NCI-H1436 treated with DMSO at 0.1 percent for 48 hours (cell line): ENCODE measurements around the gene PAIP2B.
"Not testable (repeated sequence)": the region's sequence is repeated elsewhere in the genome, so short reads cannot be mapped to it uniquely, and the experiment has no call there.

ENCODE experiments used
- DNase-seq: peaks from one replicate; lab custom pipeline; 2025; lab: John Stamatoyannopoulos, UW

PAIP2B gene, protein sequence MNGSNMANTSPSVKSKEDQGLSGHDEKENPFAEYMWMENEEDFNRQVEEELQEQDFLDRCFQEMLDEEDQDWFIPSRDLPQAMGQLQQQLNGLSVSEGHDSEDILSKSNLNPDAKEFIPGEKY

DNA sequence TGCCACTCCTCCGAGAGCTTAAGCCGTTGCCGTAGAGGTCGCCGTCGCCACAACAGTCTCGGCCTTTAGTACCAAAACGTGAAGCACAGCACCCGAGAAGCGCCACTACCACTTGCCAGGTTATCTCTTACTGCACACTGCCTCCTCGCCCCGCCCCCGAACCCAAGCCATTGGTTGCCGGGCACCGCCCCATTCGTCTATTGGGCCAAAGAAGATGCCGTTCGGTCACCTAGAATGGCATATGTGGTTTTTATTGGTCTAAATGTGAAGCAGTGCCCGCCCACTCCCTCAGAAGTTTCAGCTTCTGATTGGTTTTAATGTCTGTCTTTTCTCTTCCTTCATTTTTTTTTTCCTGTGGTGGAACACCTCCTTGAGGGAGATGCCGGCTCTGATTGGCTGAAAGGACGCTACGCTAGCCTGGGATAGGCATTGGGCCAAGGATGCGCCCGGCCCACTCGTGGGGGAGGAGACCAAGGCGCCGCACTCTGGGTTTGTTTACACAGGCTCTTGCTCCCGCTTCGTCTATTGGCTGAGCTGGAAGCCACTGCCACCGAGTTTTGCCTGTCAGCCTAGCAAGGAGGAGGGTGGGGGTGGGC is at the start of gene PAIP2B:
PAIP2B (minus strand) TSS at position 139 of the 596 bp plus-strand sequence. CDS start 24,514 bp downstream, outside the sequence.
- peak; percentile 99 for DNase-seq

DNA sequence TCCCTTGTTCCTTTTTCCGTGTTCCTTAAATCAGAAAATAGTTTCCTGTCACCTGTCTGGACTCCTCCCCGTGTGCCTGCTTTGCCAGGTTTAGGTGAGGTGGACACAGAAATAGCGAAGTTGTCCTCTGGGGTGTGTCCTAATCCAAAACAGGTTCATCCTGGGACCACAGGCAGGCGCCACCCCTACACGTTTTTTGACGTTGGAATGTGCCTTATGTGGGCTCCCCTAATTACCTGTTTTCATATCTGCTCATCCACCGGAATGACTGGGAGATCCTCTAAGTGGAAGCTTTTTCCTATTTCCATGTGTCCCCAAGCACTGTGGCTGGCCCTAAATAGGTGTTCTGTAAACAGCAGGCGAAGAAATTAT is 49.0 kb upstream of the PAIP2B start:
- no peak for DNase-seq

DNA sequence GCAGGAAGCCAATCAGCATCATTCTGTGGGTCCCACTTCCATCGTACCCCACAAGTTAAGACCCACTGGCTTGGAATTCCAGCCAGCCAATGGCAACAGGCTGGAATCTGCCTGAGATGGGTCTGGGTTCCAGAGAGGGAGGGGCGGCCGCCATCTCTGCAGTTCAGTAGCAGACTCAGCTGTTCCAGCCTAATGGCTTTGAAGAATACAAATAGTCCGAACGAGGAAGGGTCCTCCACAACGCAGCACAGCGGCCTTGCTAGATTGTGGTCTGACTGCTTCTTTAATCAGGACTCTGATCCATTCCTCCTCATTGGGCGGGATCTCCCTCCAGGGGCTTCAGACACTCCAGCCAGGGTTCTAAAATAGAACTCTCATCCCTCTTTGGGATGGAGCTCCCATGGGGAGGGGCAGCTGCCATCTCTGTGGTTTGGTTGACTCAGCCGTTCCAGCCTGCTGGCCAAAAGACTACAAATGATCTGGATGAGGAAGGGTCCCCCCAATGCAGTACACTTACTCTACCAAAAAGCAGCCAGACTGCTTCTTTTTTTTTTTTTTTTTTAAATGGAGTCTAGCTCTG is 42.7 kb upstream of the PAIP2B start:
- no peak for DNase-seq

DNA sequence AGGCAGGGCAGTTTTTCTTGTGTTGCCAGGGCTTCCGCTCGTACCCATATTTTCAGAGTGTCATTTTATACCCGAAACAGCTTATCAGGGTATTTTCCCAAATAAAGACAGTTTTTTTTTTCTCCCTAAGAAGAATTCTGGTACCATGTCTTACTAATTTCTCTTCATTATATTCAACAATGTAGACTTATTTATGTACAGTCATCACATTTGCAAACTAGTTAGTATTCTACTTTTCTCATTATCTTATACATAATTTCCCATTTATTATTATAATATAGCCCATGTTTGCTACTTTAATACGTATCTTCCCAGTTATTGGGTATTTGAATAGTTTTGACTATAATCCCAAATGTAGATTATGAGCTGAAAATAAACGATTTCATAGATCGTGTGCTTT is 36.5 kb upstream of the PAIP2B start:
- no peak for DNase-seq

DNA sequence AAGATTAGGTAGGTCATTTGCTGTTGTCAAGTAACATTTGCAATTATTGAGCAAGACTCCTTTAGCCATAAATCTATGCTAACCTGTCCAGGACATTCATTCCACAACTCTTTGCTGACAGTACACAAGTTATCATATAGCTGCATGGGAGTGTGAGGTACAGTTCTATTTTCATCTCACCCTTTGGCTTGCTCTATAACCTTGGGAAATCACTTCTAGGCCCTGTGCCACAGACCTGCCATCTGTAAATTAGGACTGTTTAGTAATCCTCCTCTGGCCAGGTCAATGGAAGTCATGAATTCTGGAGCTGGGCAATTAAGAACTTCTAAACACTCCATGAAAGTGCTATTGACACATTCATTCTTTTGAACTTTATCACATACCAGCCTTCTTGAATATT is 34.6 kb upstream of the PAIP2B start:
- DNase-seq: no peak

DNA sequence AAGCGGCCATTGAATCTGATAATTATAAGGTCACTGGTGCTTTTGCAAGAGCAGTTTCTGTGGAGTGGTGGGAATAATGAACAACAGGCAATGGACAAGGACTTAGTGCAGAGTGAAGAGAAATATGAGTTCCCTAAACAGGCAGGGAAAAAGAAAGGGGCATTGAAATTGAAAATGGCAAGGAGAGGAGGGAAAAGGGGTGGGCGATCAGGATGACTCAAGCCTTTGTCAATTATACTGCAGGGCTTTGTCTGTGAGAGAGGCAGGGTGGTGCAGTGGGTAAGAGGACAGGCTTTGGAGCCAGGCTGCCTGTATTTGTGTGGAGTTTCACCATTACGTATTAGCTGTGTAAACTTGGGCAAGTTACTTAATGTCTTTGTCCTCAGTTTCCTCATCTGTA is 29.5 kb upstream of the PAIP2B start:
- no peak for DNase-seq

DNA sequence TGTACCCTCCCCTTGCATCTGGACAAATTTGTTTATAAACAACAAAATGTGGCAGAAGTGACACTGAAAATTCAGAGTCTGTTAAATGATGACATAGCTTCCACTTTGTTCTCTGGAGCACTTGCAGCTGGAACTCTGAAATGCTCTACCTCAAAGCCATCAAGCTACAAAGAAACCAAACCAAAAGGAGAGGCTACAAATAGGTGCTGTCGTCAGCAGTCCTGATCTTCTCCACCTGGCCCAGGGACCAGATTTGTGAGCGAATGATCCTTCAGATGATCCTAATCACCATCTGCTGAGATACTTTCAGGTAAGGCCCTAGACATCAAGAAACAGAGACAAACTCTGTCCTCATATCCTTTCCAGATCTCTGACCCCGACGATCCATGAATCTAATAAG is 27.9 kb upstream of the PAIP2B start:
- no peak for DNase-seq

DNA sequence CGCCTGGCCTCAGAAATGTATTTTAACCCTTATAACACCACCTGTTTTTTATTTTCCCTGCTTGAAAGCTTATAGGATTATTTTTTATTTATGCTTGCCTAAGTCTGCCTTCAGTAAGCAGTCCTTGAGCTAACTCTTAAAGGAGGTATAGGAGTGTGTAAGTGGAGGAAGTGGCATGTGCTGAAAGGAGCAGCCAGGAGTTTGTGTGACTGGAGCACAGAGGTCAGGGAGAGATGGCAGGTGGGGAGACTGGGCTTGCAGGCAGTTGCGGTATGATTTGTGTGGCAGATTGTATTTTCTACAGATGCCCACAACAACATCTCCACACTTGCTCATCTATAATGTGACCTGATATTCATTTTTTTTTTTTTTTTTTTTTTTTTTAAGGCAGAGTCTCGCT is 27.2 kb upstream of the PAIP2B start:
- DNase-seq: no peak

DNA sequence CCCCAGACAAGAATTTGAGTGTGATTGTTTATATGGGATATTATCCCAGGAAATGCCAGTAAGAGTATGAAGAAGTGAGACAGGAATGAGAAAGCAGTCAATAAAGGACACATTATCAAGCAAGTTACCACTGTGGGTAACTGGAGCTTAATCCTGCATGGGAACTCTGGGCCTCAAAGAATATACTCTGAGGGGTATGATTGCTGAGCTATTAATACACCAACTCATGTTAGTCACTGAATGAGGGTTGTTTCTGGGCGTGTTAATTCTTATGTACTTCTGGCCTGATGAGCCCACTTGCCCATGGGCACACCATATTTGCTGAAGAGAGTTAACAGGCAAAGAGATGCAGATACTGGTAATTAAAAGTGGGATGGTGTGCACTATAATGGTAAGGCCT is 26.6 kb upstream of the PAIP2B start:
- DNase-seq: no peak

DNA sequence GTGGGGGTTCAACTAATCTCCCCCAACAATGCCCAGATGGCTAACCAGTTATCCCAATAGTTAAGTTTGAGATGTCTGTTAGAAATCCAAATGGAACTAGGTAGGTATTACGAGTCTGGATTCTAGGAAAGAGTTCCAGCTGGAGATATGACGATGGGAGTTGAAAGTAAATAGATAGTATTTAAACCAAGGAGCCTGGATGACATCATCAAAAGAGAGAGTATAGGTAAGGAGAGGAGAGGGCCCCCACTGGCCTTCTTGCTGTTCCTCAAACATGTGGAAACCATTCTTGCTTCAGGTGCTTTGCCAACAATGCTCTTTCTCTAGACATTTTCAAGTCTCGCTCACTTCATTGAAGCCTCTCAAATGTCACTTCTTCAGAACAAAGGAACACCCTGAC is 26.0 kb upstream of the PAIP2B start:
- DNase-seq: no peak

DNA sequence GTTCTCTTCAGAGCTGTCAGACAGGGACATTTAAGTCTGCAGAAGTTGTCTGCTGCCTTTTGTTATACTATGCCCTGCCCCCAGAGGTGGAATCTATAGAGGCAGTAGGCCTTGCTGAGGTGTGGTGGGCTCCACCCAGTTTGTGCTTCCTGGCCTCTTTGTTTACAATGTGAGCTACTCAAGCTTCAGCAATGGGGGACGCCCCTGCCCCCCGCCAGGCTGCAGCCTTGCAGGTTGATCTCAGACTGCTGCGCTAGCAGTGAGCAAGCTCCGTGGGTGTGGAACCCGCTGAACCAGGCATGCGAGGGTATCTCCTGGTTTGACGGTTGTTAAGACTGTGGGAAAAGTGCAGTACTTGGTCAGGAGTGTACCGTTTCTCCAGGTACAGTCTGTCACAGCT is 24.0 kb upstream of the PAIP2B start:
- DNase-seq: no peak

DNA sequence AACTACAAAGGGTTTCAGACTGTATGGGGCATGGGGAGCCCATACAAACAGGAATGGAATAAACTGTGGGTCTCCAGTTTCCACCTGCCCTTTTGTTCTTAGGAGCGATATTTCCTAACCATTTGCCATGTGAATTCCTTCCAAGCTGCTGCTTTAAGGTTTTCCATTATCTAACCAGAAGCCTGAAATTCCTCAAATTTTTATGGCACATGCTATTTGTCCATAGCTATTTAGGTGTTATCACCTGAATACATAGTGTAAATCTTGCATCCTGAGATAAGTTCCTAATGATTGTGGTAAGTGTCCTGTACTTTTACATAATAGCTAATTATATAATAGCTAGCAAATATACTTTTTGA is 17.4 kb upstream of the PAIP2B start:
- no peak for DNase-seq

DNA sequence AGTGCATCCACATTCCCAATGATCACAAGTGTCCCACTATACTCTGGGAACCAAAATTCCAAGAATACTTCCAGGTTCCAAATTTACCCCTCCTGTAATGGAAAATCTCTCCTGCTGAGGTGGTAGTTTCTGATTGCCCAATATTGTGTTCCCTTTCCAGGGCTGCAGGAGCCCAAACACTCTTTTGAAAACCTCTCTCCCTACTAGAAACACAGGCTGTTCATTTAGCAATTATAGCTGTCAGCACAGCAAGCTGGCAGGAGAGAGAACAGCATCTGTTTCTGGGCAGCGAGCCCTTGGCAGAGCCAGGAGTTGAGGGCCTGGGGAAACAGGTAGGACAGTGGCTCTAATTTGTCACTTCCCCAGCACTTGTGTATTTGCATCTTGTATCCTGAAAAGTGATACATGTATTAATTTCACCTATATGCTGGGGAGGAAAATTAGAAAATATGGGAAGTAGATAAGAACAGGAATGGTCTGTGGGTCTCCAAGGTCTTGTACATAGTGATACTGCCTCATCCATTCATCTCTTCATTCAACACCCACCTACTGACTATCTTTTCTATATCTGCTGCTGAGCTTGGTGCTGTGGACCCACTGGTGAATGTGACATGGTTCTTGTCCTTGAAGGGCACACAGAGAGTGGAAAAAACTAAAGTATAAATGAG is 16.9 kb upstream of the PAIP2B start:
- DNase-seq: no peak

DNA sequence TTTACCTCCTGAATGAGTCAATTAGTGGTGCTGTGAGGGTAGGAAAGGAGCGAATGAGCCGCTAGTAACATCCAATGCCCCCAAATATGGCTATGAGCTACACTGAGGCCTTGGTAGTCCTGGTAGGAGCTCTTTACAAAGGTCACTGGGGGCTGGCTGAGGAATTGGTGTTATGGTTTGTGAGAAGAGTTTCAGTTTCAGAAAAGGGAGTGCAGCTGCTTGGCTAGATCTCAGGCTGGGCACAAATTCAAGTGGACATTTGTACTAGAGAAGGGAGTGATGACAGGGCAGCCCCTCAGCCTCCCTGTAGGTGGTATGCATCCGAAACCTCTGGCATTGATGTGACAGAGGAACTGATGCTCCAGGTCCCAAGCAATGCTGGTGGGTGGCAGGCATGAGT is 13.9 kb upstream of the PAIP2B start:
- no peak for DNase-seq

DNA sequence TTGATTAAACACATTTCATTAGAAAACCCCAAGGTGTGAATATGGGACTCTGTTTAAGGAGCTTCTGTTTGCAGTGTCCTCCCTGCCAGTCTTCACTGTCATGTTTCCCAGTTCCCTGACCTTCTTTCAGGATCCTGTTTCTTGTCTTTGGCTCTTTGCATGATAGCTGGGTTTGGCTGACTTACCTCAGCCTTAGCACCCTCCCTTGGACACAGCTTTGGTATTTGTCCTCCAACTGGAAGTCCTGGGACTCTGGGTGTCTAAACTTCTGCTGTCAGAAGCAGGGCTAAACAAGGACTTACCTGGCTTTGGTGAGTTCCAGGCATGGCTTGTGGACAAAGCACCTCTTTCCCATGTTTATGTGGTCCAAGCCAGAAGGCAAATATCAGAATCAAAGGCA is 11.2 kb upstream of the PAIP2B start:
- DNase-seq: no peak

DNA sequence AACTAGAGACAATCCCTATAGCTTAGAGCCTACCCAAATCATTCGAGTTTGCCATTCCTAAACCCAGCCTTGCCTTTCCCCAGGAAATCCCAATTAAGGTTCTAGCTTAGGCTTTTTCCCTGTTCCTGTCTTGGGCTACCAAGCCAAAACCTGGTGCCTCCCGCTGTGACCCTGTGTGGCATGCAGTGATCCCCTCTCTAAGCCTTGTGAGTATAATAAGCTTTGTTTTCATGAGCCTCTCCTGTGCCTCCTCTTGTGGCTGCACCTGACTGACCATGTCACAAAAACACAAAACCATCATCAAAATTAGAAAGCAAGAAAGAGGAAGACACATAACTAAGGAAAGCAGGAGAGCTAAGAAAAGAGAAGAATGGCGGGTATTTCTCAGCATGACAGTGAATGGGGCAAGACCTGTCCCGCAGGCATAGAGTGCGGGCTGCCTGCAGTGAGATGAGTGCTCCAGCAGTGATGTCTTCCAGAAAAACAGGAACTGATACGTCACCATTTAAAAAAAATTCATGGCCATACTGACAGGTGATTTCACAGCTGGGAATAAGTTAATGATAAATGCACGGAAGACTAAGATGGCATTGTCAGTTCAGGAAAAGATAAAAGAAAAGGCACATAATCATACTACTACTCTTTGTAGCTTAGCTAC is 9.2 kb upstream of the PAIP2B start:
- DNase-seq: no peak

DNA sequence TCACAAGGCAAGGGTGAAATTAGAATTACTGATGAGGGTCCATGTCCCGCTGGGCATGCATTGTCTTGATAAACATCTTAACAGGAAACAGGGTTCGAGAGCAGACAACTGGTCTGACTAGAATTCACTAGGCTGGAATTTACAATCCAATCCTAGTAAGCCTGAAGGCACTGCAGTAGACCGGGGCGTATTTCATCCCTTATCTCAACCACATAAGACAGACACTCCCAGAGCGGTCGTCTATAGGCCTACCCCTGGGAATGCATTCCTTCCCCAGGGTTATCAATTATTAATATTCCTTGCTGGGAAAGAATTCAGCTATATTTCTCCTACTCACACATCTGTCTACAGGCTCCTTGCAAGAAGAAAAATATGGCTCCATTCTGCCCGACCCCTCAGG is 6.2 kb upstream of the PAIP2B start:
- DNase-seq: not testable (repeated sequence)

DNA sequence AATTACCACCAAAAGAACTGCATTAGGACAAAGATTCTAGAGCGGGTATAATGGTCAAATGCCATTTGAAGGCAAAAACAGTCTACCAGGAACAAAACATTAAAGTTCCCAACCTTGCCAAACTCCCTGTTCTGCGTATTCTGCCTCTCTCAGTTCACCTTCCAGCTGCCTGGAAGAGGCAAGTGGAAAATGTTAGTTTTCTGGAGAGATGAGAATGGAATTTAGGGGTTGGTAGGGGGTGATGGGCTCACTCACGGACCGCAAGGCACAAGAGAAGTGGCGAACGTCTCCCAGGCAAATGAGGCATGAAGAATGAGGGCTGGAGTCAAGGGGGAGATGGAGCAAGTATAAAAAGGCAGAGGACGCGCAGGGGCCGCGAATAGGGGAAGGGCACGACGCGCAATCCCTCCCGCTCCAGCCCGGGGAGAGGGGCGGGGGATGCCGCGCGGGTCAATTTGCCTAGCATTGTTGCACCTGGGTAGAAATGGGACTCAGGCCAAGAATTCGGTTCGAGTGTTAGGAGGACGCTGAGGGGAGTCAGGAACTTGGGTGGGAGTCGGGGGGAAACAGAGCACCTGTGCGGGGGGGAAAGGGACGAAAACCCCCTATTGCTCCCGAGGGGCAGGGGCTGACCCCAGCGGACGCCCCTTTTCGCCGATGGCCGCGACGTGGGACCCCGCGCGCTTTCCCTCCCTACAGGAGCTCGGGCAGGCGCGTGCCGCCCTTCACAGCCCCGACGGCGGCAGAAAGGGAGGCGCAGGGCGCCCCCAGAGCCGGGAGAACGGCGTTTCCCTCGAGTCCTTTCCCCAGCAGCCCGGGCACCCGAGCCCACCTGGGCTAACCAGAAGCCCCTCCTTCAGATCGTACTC is 573 bp downstream of the PAIP2B start:
- no peak for DNase-seq

DNA sequence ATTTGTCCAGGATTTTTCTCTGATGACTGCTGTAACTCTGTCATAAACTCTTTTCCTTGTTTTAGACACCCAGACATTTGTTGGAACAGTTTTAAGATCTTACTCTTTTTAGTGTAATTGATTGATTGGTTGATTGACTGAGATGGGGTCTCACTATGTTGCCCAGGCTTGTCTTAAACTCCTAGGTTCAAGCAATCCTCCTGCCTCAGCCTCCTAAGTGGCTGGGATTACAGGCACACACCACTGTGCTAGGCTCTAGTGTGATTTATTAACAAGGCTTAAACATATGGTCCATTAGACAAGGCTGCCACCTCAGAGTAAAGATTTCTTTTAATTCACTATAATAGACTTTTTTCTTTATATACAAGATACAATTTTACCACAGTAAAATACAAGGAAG is 2.0 kb downstream of the PAIP2B start:
- DNase-seq: no peak

DNA sequence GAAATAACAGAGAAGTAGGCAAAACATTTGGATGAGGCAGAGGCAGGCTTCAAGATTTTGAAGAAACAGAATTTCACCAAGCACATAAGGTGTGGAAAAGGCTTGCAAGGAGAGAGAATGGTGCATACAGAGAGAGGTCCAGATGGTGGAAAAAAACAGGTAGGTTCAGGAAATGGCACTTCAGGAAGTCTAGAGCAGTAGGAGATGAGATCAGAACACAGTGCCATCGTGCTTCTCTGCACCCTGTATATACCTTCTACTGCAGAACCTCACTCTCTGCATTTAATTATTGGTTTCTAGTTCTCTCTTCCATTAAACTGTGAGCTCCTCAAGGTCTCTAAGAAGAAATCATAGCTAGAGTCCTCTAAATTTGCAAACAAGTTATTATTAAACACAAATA is 2.4 kb downstream of the PAIP2B start:
- DNase-seq: no peak

DNA sequence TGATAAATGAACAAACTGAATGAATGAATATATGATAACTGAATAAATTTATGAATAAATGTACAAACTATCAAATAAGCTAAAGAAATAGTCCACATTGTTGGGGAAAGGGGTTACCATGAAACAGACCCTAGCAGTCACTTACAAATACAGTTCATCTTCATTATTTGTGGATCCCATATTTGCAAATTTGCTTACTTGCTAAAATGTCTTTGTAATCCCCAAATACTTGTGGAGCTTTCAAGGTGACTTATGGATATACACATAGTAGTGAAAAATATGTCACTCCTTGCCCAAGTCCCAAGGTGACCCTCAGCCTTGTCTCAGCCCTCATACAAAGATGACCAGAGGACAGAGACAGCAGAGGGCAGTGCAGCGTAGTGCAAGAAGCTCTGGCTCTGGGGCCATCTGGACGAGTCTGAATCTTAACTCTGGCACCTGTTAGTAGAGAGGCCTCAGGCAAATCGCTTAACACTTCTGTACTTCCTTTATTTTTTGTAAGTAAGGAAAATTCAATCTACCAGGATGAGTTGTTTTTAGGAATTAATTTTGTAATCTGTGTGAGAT is 3.1 kb downstream of the PAIP2B start:
- DNase-seq: no peak

DNA sequence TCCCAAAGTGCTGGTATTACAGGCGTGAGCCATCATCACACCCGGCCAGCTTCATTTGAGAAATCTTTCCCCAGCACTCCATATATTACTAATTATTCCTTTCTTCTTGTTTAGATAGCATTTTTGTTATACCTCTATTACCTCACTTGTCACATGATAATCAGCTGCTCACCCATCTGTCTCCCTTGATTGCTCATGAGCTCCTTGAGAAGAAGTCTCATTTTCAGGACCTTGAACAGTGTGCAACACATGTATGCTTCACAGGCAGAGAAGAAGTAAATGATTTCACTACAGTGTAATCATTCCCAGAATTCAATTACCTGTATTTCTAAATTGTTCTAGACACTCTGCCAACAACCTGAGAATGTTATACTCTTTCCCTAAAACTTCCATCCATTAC is 6.2 kb downstream of the PAIP2B start:
- DNase-seq: no peak
